ENCODE measurements around the gene CNPY3.
"Not testable (repeated sequence)": the region's sequence is repeated elsewhere in the genome, so short reads cannot be mapped to it uniquely, and the experiment has no call there.

The CNPY3 gene

GRCh38 chr6:42916288-42916687, 13.0 kb upstream of the CNPY3 start:
- no peak for DNase-seq

GRCh38 chr6:42921801-42922200, 7.5 kb upstream of the CNPY3 start:
- no peak for DNase-seq

- no peak for DNase-seq
Observed at GRCh38 chr6:42923666-42924065, 5.6 kb upstream of the CNPY3 start.

- no peak for DNase-seq
Observed at GRCh38 chr6:42925248-42925857, 3.9 kb upstream of the CNPY3 start.

GRCh38 chr6:42929821-42930360, 611 bp downstream of the CNPY3 start:
- peak; percentile 41 for DNase-seq

GRCh38 chr6:42932412-42932811, 3.1 kb downstream of the CNPY3 start:
- no peak for DNase-seq

- no peak for DNase-seq
Observed at GRCh38 chr6:42933205-42933604, 3.9 kb downstream of the CNPY3 start.

- DNase-seq, result no peak
Observed at GRCh38 chr6:42935322-42935721, 6.0 kb downstream of the CNPY3 start.

- DNase-seq, result no peak
Observed at GRCh38 chr6:42936398-42936797, 7.1 kb downstream of the CNPY3 start.

- no peak for DNase-seq
Observed at GRCh38 chr6:42937548-42938427, 8.5 kb downstream of the CNPY3 start.

- DNase-seq, result no peak
Observed at GRCh38 chr6:42938428-42938796, 9.1 kb downstream of the CNPY3 start.

- DNase-seq, result no peak
Observed at GRCh38 chr6:42938987-42939809, 9.9 kb downstream of the CNPY3 start.

- no peak for DNase-seq
Observed at GRCh38 chr6:42939810-42940167, 10.5 kb downstream of the CNPY3 start.

- no peak for DNase-seq
Observed at GRCh38 chr6:42940493-42941045, 11.3 kb downstream of the CNPY3 start.

- not testable (repeated sequence) for DNase-seq
Observed at GRCh38 chr6:42941356-42941755, 12.1 kb downstream of the CNPY3 start.

GRCh38 chr6:42942444-42942843, 13.2 kb downstream of the CNPY3 start:
- DNase-seq, result no peak

GRCh38 chr6:42947950-42948349, 18.7 kb downstream of the CNPY3 start:
- DNase-seq, result no peak

- DNase-seq, result no peak
Observed at GRCh38 chr6:42952389-42952788, 23.1 kb downstream of the CNPY3 start.

- DNase-seq, result not testable (repeated sequence)
Observed at GRCh38 chr6:42954405-42954804, 25.1 kb downstream of the CNPY3 start.

GRCh38 chr6:42958125-42958524, 28.8 kb downstream of the CNPY3 start:
- DNase-seq, result no peak

- DNase-seq, result no peak
Observed at GRCh38 chr6:42959917-42960242, 30.6 kb downstream of the CNPY3 start.

GRCh38 chr6:42960243-42961019, 31.2 kb downstream of the CNPY3 start, which contains the start of gene GNMT:
TSS of gene GNMT (plus strand) at chr6:42960754. CDS start at chr6:42960768, 14 bp downstream.
- DNase-seq, result peak; percentile 18

Data from activated CD4-positive, alpha-beta T cell treated with anti-CD3 and anti-CD28 coated beads for 1 hour (primary cell).